ENCODE results near the gene HMOX2.

The HMOX2 gene

DNA sequence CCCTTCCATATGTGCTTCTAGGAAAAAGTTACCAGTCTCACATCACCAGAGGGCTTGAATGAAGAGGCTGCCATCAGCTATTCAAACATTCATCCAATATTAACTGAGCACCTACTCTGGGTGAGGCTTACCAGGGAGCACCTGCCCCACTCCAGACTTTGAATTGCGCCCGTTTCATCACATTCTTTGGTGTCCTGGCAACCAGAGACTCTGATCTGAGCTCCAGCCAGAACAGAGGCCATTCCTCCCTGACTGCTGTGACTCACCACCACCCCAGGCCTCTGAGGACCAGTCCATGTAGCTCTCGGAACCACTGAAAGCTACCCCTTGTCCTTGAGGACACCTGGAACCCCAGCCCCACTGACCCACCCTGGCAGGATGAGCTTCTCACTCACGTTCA lies 79.9 kb downstream of the HMOX2 start, which contains the start of gene C16orf96:
Gene C16orf96, plus strand, starts transcription at position 229 of the 400 bp plus-strand sequence. Its CDS starts 150 bp downstream, at position 379.
- no peak for TF ChIP-seq CTCF (IDR thresholded peaks at IDR 0.05)

- TF ChIP-seq CTCF (IDR thresholded peaks at IDR 0.05) = no peak
These were observed 80.4 kb downstream of the HMOX2 start for GRCh38 chr16:4556580-4556979.

- TF ChIP-seq CTCF (IDR thresholded peaks at IDR 0.05) = no peak
These were observed 81.8 kb downstream of the HMOX2 start for GRCh38 chr16:4557973-4558372.

Data from LNCAP (cell line).